HepG2 (cell line): ENCODE data around the gene MTRF1. TPM values are rescaled to one million over a fixed set of nuclear protein-coding genes. Genes with fewer than 3 reads are reported as not detected.

ENCODE experiments used
- KIAA2018 ChIP-seq: sonication (generic); formaldehyde crosslinking; IDR thresholded peaks from 2 replicates; pipeline ENCODE4 v1.5.0; 2020; ENCODE audit warnings: mild to moderate bottlenecking, missing genetic modification reagents, borderline replicate concordance
- ZNF720 ChIP-seq: sonication (generic); formaldehyde crosslinking; IDR thresholded peaks from 2 replicates; pipeline ENCODE4 v1.4.0; 2020; ENCODE audit warnings: missing genetic modification reagents
- polyA plus RNA-seq, 8 experiments: library from polyadenylated mRNA; depleted of rRNA in 3 of 8; stranded (reverse) in 7 of 8; unstranded in 1 of 8; fragments of >200 nt; fragmentation: Illumina TruSeq in 4 of 8; extraction: Trizol in 4 of 8; gene quantifications; 2 replicates each; pipeline versions ENCODE4 v1.2.1 to v1.2.3, GENCODE V29; 2011 to 2016; ENCODE audit warnings: low read depth in 4 of 8, missing spikeins in 1 of 8, mixed read lengths in 1 of 8; ENCODE audit not compliant: insufficient read depth in 1 of 8
- total RNA-seq, 5 experiments: library from RNA; depleted of rRNA; stranded (reverse); fragments of >200 nt; fragmentation: Illumina TruSeq; extraction: Trizol; gene quantifications; 2 replicates each; pipeline ENCODE4 v1.2.3, GENCODE V29; 2016; ENCODE audit warnings: low read depth in 1 of 5

Gene MTRF1
- total and polyA plus RNA-seq, 2 of the 13 experiments (the other 11 are each of a cell fraction or from before 2014, with no cell fraction given): 21.6 to 27.2 TPM

GRCh38 chr13:41193919-41194824 lies 69.2 kb downstream of the MTRF1 start, which contains the start of gene KBTBD7 (continued):
- no peak for TF ChIP-seq KIAA2018 (CRISPR knock-in tag)
- TF ChIP-seq ZNF720 (CRISPR knock-in tag): no peak
